AG10803 (cell line): ENCODE measurements around the gene MAPK1.
"Not testable (repeated sequence)": the region's sequence is repeated elsewhere in the genome, so short reads cannot be mapped to it uniquely, and the experiment has no call there.

Experiments
- DNase-seq: peaks from one replicate; pipeline ENCODE4 v3.0.0; 2010; ENCODE audit warnings: low read depth
- H3K4me3 ChIP-seq: 2 replicates; pipeline ENCODE4 v1.5.1; 2011; ENCODE audit warnings: mild to moderate bottlenecking, low read length, control low read depth
- TF ChIP-seq, protein P1 (sequence below): conservative IDR thresholded peaks from 2 replicates; pipeline ENCODE4 v1.5.1; 2011; ENCODE audit warnings: mild to moderate bottlenecking, low read length, control low read depth, inconsistent platforms

Gene MAPK1

DNA sequence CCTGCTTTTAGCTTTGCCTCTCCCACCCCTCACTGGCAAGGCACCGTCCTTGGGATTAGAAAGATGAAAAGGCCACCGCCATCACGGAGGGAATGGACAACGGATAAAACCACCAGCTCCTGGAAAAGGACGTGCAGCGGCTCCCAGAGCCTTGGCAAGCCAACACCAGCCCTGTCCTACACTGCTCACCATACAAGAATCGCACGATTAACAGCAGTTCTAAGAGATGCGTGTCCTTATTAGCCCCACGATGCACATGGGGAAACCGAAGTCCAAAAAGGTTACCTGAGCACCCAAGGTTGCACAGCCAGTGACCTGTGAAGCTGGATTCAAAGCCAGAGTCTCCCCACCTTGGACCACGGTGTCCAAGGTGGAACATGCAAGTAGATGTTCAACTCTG is 139.2 kb downstream of the MAPK1 start:
- no peak for DNase-seq
- no peak overlapping the region for H3K4me3 ChIP-seq
- TF ChIP-seq, protein P1, sequence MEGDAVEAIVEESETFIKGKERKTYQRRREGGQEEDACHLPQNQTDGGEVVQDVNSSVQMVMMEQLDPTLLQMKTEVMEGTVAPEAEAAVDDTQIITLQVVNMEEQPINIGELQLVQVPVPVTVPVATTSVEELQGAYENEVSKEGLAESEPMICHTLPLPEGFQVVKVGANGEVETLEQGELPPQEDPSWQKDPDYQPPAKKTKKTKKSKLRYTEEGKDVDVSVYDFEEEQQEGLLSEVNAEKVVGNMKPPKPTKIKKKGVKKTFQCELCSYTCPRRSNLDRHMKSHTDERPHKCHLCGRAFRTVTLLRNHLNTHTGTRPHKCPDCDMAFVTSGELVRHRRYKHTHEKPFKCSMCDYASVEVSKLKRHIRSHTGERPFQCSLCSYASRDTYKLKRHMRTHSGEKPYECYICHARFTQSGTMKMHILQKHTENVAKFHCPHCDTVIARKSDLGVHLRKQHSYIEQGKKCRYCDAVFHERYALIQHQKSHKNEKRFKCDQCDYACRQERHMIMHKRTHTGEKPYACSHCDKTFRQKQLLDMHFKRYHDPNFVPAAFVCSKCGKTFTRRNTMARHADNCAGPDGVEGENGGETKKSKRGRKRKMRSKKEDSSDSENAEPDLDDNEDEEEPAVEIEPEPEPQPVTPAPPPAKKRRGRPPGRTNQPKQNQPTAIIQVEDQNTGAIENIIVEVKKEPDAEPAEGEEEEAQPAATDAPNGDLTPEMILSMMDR = no peak

DNA sequence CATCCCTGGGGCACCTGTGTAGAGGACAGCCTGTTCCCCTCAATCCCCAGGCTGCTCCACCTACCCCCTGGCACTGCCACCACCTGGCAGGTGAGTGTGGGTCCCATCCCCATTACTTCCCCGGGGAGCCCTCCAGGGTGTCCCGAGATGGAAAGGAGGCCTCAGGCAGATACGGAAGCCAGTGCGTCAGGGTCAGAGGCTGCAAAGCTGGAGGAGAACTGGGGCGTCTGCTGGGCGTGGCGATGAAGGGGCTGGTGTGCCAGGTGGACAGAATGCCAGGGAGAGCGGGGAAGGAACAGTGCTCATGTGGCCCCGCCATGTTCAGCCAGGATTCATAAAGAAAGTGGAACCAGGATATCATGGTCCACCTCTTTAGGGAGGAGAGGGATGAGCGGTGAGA is 139.7 kb downstream of the MAPK1 start:
- H3K4me3 ChIP-seq = no peak overlapping the region
- TF ChIP-seq, protein P1 = no peak
- no peak for DNase-seq

DNA sequence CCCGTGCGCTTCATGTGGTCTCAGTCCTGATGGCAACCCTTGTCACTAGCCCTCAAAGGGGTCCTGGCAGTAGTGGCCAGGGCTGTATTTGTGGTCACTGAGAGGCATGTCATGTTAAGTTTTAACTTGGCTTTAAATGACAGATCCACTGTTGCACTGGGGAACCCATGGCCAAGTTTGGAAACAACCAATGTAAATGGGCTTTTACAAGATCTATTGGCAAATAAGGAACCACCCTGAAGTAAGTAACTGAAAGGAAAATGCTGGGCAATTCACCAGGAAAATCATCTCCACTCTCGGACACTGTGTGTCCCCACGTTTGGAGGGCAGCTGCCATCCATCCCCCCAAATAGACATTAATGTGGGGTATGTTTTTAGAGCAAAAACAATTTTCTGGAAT is 140.3 kb downstream of the MAPK1 start:
- no peak for DNase-seq
- H3K4me3 ChIP-seq = no peak overlapping the region
- TF ChIP-seq, protein P1 = no peak

DNA sequence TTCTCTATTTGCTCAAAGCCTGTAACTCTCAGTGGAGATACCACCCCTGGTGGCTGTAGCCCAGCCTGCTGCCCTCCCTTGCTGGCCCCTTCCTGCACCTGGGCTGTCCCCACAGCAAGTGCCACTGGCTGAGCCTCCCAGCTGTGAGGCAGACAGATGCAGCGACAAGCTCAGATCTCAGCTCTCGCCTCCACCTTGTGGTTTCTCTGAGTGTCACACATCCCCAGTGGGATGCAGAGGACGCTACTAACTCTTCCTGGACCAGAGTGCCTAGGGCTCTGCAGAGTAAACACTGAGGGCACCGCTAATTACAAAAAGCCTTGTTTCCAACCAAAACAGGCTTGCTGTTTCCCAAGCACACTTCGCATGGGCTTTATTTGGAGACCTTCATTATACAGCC is 140.8 kb downstream of the MAPK1 start:
- TF ChIP-seq, protein P1 = peak; percentile 9; the same call in 1 of the 2 replicates
- H3K4me3 ChIP-seq = no peak overlapping the region
- DNase-seq = no peak

DNA sequence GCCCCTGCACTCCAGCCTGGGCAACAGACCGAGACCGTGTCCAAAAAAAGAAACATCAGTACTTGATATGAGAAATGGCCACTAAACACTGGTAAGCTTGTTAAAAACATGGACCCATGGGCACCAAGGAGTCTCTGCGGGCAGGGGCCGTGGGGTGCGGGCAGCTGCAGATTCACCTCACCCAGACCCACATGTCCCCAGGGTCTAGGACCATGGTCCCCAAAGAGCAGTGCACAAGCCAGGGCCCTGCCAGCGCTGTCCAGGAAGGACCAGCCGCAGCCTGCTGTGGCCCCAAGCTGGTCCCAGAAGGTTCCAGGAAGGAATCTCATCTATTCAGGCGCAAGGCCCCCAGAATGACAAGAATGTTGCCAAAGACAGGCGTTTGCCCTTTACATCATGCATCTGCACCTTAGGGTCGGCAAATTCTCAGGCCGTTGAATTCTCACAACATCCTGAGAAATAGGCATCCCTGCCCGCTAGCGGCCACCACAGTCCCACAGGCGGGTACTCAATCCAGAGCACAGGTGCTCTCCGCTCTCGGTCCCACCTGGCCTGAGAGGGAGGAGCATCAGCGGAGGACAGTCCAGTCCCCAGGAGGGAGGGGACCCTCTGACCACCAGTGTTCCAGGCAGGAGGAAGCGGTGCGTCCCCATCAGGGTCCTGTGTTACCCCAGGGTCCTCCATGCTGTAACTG is 141.3 kb downstream of the MAPK1 start:
- TF ChIP-seq, protein P1 = no peak
- DNase-seq = no peak
- no peak overlapping the region for H3K4me3 ChIP-seq

DNA sequence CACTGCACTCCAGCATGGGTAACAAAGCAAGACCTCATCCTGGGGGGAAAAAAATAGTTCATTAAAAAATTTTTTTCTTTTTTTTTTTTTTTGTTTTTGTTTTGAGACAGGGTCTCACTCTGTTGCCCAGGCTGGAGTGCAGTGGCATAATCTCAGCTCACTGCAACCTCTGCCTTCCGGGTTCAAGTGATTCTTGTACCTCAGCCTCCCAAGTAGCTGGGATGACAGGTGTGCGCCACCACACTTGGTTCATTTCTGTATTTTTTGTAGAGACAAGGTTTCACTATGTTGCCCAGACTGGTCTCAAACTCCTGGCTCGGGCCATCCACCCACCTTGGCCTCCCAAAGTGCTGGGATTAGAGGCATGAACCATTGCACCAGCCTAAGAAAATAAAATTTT is 142.9 kb downstream of the MAPK1 start:
- H3K4me3 ChIP-seq, DNase-seq: not testable (repeated sequence)

DNA sequence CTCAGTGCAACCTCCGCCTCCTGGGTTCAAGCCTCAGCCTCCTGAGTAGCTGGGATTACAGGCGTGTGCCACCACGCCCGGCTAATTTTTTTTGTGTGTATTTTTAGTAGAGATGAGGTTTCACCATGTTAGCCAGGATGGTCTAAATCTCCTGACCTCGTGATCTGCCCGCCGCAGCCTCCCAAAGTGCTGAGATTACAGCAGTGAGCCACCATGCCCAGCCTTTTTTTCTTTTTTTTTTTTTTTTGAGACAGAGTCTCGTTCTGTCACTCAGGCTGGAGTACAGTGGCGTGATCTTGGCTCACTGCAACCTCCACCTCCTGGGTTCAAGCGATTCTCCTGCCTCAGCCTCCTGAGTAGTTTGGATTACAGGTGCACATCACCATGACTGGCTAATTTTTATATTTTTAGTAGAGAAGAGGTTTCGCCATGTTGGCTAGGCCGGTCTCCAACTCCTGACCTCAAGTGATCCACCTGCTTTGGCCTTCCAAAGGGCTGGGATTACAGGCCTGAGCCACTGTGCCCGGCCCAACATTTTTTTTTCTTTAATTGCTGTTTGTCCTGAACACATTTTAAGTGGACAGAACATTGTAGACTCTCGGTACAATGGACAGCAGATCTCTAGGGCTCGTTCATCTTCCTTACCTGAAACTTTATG is 146.1 kb downstream of the MAPK1 start:
- H3K4me3 ChIP-seq, DNase-seq: not testable (repeated sequence)

DNA sequence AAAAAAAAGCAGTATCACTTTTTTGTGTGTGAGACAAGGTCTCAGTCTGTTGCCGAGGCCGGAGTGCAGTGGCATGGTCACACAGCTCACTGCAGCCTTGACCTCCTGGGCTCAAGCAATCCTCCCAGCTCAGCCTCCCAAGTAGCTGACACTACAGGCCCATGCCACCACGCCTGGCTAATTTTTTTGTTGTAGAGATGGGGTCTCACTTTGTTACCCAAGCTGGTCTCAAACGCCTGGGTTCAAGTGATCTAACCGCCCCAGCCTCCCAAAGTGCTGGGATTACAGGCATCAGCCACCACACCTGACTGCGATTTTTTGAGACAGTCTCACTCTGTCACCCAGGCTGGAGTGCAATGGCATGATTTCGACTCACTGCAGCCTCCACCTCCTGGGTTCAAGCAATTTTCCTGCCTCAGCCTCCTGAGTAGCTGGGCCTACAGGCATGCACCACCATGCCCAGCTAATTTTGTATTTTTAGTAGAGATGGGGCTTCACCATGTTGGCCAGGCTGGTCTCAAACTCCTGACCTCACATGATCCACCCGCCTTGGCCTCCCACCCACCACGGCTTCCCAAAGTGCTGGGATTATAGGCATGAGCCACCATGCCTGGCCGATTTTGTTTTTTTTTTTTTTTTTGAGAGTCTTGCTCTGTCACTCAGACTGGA is 147.1 kb downstream of the MAPK1 start:
- DNase-seq = not testable (repeated sequence)

More for the DNA sequence above, 147.1 kb downstream of the MAPK1 start:
- H3K4me3 ChIP-seq = not testable (repeated sequence)
